ENCODE results near the gene PMEL. TPM values are rescaled to one million over a fixed set of nuclear protein-coding genes. Genes with fewer than 3 reads are reported as not detected.

PMEL gene
- total and polyA plus RNA-seq, 9 of the 15 experiments (the other 6 are each of a cell fraction or from before 2014, with no cell fraction given), result 0.36 to 2.0 (median 0.98) TPM

GRCh38 chr12:55996715-55997534, 31.1 kb upstream of the PMEL start, which contains the start of gene SUOX (continued):
- no peak for TF ChIP-seq ZNF347 (CRISPR knock-in tag; IDR thresholded peaks at IDR 0.05; ENCODE audit: low read depth)
- no peak for TF ChIP-seq ZNF551 (CRISPR knock-in tag; IDR thresholded peaks at IDR 0.05)
- TF ChIP-seq ZNF143 (CRISPR knock-in tag; IDR thresholded peaks at IDR 0.05), result no peak
- no peak for TF ChIP-seq MAFG (tag; conservative IDR thresholded peaks at IDR 0.05)
- TF ChIP-seq GTF3C2 (IDR thresholded peaks at IDR 0.05; ENCODE audit: borderline replicate concordance, extremely low read depth, insufficient read length), result no peak
- TF ChIP-seq ARID1B (IDR thresholded peaks at IDR 0.05), result peak; percentile 48; the same call in 1 of the 2 replicates
- TF ChIP-seq KLF13 (tag; IDR thresholded peaks at IDR 0.05; ENCODE audit: borderline replicate concordance, low read depth), result no peak
- no peak; the same call in 1 of the 2 replicates for TF ChIP-seq POLR2AphosphoS2 (IDR thresholded peaks at IDR 0.05; ENCODE audit: low read length)
- TF ChIP-seq KDM5B (IDR thresholded peaks at IDR 0.05; ENCODE audit: insufficient replicate concordance, low read depth, low read length), result peak; percentile 58
- no peak for TF ChIP-seq ZNF253 (CRISPR knock-in tag; conservative IDR thresholded peaks at IDR 0.05)
- TF ChIP-seq ZNF584 (CRISPR knock-in tag; IDR thresholded peaks at IDR 0.05; ENCODE audit: low read depth), result no peak
- no peak for TF ChIP-seq ILK (tag; IDR thresholded peaks at IDR 0.05; ENCODE audit: borderline replicate concordance, low read depth)
- TF ChIP-seq ZFPM2 (CRISPR knock-in tag; IDR thresholded peaks at IDR 0.05), result no peak
- no peak for TF ChIP-seq ZNF239 (CRISPR knock-in tag; IDR thresholded peaks at IDR 0.05)
- TF ChIP-seq THAP7 (CRISPR knock-in tag; IDR thresholded peaks at IDR 0.05), result no peak
- no peak for TF ChIP-seq TCF7 (IDR thresholded peaks at IDR 0.05; ENCODE audit: borderline replicate concordance)
- no peak for TF ChIP-seq RNF219 (CRISPR knock-in tag; IDR thresholded peaks at IDR 0.05)
- 0 out of 2 replicates have a peak, but pooled peaks have one; percentile 43 for TF ChIP-seq PHB (CRISPR knock-in tag; IDR thresholded peaks at IDR 0.05)
- no peak for TF ChIP-seq GABPB2 (CRISPR knock-in tag; conservative IDR thresholded peaks at IDR 0.05)
- TF ChIP-seq ZNF354B (CRISPR knock-in tag; IDR thresholded peaks at IDR 0.05), result no peak
- no peak for TF ChIP-seq PRPF4 (IDR thresholded peaks at IDR 0.05; ENCODE audit: insufficient read depth, low read depth, low read length, poor library complexity, severe bottlenecking)
- TF ChIP-seq TRIM28 (IDR thresholded peaks at IDR 0.05), result no peak
- no peak for TF ChIP-seq MTF1 (CRISPR knock-in tag; IDR thresholded peaks at IDR 0.05; ENCODE audit: borderline replicate concordance)
- peak; percentile 67; the same call in 1 of the 2 replicates for TF ChIP-seq NFXL1 (CRISPR knock-in tag; IDR thresholded peaks at IDR 0.05)
